Activated T-cell treated with anti-CD3 and anti-CD28 coated beads for 24 hours (primary cell): ENCODE results near the gene CYP1A1.
"Not testable (repeated sequence)": the region's sequence is repeated elsewhere in the genome, so short reads cannot be mapped to it uniquely, and the experiment has no call there.

ENCODE experiments used
- DNase-seq: peaks from one replicate; pipeline ENCODE4 v3.0.0-alpha.2; 2020; ENCODE audit warnings: low read depth

The CYP1A1 gene

DNA sequence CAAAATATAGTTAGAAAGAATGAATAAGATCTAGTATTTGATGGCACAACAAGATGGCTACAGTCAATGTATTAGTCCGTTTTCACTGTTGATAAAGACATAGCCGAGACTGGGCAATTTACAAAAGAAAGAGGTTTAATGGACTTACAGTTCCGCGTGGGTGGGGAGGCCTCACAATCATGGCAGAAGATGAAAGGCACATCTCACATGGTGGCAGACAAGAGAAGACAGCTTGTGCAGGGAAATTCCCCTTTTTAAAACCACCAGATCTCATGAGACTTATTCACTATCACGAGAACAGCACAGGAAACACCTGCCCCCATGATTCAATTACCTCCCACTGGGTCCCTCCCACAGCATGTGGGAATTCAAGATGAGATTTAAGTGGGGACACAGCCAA is 12.9 kb upstream of the CYP1A1 start:
- not testable (repeated sequence) for DNase-seq

- DNase-seq, result no peak
These were observed 10.0 kb upstream of the CYP1A1 start for GRCh38 chr15:74735305-74735704.

DNA sequence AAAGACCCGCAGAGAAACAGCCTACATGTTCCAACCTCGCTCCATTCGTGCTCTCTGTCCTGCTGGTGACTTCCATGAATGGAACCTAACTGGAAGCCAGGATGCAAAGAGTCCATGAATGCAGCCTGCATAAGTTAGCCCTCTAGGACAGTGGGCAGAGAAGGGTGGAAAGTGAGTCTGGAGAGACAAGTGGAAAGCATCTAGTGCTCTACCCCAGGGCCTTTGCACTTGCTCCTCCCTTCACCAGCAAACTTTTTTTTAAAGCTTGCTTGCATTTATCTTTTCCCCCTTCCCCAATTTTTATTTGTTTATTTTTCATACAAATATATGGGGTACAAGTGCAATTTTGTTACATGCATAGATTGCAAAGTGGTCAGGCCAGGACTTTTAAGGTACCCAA is 7.9 kb upstream of the CYP1A1 start:
- no peak for DNase-seq

- DNase-seq, result no peak
These were observed 7.5 kb upstream of the CYP1A1 start for GRCh38 chr15:74732846-74733245.

DNA sequence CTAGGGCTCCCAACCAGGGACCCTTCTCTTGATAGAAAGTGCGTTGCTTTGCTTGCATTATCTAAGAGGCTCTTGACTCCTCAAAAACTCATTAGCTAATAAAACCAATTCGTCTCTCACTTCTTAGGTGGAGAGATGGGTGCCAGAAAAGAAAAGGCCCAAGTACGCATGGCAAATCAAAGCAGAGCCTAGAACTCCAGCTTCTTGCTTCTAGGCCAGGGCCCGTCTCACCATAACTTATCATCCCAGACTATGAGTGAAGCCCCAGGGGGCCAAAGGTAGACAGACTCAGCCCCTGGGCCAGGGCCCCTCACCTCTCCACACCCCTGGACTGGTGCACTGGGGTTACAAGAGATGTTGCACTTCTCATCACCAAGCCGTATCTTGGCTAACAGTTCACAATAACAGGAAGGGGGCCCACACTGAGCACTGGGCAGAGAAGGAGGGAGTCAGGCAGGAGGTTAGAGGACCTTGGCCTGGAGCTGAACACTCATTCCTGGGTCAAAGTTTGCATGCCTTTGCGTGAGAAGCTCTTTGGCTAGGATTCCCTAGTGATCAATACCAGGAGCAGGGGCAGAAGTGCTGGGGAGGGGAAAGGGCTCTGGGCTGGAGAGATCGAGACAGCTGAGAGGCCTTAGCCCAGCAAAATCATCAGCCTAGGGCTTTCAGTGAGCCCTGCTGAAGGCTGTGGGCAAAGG is 5.4 kb upstream of the CYP1A1 start:
- DNase-seq, result no peak

DNA sequence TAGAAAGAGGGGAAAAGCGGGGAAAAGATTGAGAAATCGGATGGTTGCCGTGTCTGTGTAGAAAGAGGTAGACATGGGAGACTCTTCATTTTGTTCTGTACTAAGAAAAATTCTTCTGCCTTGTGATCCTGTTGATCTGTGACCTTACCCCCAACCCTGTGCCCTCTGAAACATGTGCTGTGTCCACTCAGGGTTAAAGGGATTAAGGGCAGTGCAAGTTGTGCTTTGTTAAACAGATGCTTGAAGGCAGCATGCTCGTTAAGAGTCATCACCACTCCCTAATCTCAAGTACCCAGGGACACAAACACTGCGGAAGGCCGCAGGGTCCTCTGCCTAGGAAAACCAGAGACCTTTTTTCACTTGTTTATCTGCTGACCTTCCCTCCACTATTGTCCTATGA is 4.0 kb upstream of the CYP1A1 start:
- DNase-seq, result not testable (repeated sequence)

DNA sequence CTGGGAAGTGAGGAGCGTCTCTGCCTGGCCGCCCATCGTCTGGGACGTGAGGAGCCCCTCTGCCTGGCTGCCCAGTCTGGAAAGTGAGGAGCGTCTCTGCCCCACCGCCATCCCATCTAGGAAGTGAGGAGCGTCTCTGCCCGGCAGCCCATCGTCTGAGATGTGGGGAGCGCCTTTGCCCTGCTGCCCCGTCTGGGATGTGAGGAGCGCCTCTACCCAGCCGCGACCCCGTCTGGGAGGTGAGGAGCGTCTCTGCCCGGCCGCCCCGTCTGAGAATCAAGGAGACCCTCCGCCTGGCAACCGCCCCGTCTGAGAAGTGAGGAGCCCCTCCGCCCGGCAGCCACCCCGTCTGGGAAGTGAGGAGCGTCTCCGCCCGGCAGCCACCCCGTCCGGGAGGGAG is 3.4 kb upstream of the CYP1A1 start:
- DNase-seq, result not testable (repeated sequence)

DNA sequence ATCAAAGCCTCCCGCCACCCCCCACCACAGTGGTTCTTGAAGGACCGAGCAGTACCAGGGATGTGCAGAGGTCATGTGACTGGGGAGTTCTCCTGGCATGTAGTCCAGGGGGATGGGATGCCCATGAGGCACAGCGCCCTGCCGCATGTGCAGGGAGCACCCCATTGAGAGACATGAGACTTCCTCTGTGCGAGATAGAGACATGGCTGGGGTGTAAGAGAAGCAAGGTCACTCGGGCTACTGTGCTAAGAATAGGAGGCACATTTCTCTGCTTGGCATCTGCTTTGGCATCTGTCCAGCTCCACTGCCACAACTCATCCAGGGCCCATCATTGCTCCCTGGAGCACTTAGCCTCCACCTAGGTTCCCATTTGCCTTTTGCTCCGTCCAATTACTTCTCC is 2.4 kb upstream of the CYP1A1 start:
- DNase-seq, result no peak

GRCh38 chr15:74726774-74727164 is 1.4 kb upstream of the CYP1A1 start:
- DNase-seq, result no peak

GRCh38 chr15:74725845-74726773 is 781 bp upstream of the CYP1A1 start:
- peak; percentile 25 for DNase-seq

DNA sequence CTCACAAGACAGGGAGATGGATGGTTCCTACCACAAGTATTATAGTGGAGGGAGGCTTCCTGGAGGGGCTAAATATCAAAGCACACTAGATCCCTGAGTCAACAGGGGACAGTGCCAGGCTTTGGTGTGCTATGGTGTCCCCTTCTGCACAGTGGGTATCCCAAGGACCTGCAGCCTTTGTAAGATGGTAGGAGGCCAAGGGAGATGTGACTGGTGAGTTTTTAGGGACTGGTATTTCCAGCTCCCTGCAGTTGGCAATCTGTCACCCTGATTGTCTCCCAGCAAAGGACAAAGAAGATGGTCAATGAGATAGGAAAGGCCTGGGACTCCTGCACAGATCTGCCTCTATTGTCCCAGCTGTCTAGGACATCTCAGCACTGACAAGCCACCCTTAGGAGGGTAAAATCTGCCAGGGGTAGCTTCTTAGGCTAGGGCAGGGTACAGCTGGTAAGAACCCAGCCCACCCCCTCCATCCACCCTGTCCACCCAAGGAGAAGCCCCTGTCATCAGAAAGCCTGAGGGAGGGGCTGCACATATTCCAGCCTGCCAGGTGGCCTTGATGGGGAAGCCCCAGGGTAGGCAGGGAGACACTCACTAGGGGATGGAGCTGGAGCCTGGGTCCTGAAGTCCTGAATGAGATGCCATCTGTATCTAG is 631 bp downstream of the CYP1A1 start:
- DNase-seq, result no peak

- DNase-seq, result no peak
These were observed 1.5 kb downstream of the CYP1A1 start for GRCh38 chr15:74723754-74724334.

- DNase-seq, result no peak
These were observed 2.1 kb downstream of the CYP1A1 start for GRCh38 chr15:74723187-74723586.

GRCh38 chr15:74722591-74722990 is 2.7 kb downstream of the CYP1A1 start:
- DNase-seq, result no peak

DNA sequence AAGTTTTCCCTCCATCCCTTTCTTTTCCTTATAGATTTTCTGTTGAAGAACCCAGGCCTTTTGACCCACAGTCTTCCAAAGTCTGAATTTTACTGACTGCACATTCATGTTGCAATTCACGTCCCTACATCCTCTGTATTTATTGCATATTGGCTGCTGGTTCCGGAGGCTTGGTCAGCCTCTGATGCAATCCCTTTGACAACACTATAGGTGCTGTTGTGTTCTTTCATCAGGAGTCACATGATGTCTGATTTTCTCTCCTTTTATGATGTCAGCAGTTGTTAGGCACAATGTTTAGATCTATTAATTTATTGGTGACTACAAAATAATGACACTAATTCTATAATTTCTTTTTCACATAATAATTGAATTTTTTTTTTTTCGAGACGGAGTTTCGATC is 8.7 kb downstream of the CYP1A1 start:
- DNase-seq, result no peak

- no peak for DNase-seq
These were observed 13.0 kb downstream of the CYP1A1 start for GRCh38 chr15:74712311-74712710.

- DNase-seq, result no peak
These were observed 14.8 kb downstream of the CYP1A1 start for GRCh38 chr15:74710319-74711094.

- no peak for DNase-seq
These were observed 15.4 kb downstream of the CYP1A1 start for GRCh38 chr15:74709892-74710291.

DNA sequence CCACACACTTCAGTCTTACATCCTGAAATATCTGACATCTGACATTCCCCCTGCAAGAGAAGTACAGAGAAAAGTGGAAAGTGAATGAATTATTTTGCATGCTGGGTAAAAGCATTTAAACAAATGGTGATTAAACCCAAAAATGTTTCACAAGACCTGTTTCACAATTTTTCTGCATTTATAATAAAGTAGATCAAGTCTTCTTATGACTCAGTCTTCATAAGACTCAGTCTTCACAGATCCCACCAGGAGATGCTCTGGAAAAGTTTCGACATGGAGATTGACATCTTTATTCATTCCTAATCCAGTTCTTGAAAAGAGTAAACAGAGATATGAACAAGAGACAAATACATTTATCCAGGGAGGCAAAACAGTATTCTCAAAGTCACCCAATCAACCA is 16.3 kb downstream of the CYP1A1 start:
- no peak for DNase-seq

DNA sequence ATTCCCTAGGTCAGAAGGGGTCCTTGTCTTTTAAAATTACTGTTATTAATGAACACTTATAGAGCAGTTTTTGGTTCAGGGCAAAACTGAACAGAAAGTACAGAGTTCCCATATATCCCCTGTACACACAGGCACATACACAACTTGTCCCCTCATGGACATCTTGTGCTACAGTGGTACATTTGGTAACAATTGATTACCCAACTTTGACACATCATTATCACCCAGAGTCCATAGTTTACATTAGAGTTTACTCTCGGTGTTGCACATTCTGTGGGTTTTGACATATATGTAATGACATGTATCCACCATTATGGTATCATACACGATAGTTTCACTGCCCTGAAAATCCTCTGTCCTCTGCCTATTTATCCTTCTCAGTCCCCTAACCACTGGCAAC is 28.5 kb downstream of the CYP1A1 start:
- no peak for DNase-seq

DNA sequence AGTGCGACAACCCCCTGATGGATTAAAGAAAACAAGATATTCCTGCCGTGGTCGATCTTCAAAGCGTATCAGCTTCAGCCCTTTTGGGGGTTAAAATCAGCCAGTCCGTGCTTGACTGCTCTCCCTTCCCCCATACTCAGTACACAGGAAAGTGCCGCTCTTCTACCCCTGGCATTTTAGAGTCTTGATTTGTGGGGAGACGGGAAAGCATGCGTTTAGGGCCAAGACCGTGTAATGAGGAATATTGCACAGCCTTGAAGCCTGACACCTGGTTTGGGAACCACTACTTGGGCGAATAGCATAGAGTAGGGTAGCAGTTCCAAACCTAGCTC is 29.0 kb downstream of the CYP1A1 start:
- no peak for DNase-seq
